Measurements from ENCODE around the gene STAG1.
"Not testable (repeated sequence)": the region's sequence is repeated elsewhere in the genome, so short reads cannot be mapped to it uniquely, and the experiment has no call there.

STAG1 gene

DNA sequence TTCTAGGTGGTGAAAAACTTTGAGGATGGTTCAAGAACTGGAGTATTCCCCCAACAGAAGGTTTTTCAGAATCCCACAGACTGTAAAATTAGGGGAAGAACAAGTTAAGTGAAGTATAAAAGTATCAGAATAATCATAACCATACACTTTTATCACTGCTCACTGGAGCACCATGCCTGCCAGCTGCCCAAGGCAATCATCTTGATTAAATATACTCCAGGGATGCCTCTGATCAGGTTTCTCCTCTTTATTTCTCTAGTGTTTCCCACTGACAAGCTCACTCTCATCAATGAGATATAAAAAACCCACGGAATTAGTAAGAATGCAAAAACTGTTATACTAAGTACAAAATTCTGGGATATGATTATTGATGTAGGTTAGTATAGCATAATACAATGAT lies 108.0 kb downstream of the STAG1 start:
- Mint-ChIP-seq H3K4me3 (no peak overlapping the region), H3K4me1 (ENCODE audit: low read depth in 2 of 2) (peaks cover 19 to 52% of the 10 kb centered on the region in 2 donors), H3K9me3 (no peaks in the 10 kb centered on the region), H3K36me3 (ENCODE audit: insufficient read depth) (no peaks in the 10 kb centered on the region), H3K27ac (peak overlapping the region in 1 of 2 donors; percentile 7), H3K27me3 (no peaks in the 10 kb centered on the region)
- no peak for DNase-seq
- ATAC-seq (replicated peaks) = no peak

DNA sequence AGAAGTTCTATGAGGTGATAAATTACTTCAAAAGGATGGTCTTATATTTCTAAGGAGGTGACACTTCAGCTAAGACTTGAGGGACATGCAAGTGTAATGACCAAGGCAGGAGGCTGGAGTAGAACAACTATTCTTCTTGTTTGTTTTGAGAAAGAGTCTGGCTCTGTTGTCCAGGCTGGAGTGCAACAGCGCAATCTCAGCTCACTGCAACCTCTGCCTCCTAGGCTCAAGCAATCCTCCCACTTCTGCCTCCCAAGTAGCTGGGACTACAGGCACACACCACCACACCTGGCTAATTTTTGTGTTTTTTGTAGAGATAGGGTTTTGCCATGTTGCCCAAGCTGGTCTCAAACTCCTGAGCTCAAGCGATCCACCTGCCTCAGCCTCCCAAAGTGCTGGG lies 108.8 kb downstream of the STAG1 start:
- H3K4me1 Mint-ChIP-seq (ENCODE audit: low read depth in 2 of 2) = peaks cover 21 to 50% of the 10 kb centered on the region in 2 donors
- not testable (repeated sequence) for H3K27ac Mint-ChIP-seq; H3K4me3 Mint-ChIP-seq; H3K9me3 Mint-ChIP-seq; DNase-seq; H3K36me3 Mint-ChIP-seq (ENCODE audit: insufficient read depth); ATAC-seq (replicated peaks); H3K27me3 Mint-ChIP-seq

DNA sequence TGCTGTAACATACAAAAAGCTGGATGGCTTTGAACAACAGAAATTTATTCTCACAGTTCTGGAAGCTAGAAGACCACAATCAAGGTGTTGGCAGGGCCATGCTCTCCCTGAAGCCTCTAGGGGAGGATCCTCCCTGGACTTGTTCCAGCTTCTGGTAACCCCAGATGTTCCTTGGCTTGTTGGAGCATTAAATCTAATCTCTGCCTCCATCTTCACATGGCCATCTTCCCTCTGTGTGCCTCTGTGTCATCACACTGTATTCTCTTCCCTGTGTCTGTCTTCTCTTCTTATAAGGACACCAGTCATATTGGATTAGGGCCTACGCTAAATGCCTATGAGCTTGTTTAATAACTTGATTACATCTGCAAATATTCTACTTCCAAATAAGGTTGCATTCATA lies 109.5 kb downstream of the STAG1 start:
- H3K27me3 Mint-ChIP-seq = no peaks in the 10 kb centered on the region
- peaks cover 21 to 48% of the 10 kb centered on the region in 2 donors for H3K4me1 Mint-ChIP-seq (ENCODE audit: low read depth in 2 of 2)
- H3K4me3 Mint-ChIP-seq = no peak overlapping the region
- no peak for ATAC-seq (replicated peaks)
- H3K9me3 Mint-ChIP-seq = no peaks in the 10 kb centered on the region
- H3K27ac Mint-ChIP-seq = peak overlapping the region in 1 of 2 donors; percentile 64
- no peak for DNase-seq
- peaks cover 3% of the 10 kb centered on the region for H3K36me3 Mint-ChIP-seq (ENCODE audit: insufficient read depth)

DNA sequence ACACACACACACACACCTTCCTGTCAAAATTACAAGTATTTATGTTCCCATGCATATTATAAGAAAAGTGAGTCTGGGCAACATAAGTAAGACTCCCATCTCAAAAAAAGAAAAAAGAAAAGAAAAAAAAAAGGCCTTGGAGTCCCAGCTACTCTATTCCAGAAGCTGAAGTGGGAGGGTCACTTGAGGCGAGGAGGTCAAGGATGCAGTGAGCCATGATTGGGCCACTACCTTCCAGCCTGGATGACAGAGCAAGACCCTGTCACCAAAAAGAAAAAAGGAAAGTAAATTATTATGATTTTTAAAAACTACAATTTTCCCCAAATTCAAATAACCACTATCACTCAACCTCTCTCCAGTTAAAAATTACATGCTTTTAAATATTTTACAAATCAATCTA lies 113.1 kb downstream of the STAG1 start:
- no peak for ATAC-seq (replicated peaks)
- H3K27ac Mint-ChIP-seq = peak overlapping the region; percentile 21 to 61
- H3K4me1 Mint-ChIP-seq (ENCODE audit: low read depth in 2 of 2) = peaks cover 8 to 44% of the 10 kb centered on the region in 2 donors
- peaks cover 3% of the 10 kb centered on the region for H3K36me3 Mint-ChIP-seq (ENCODE audit: insufficient read depth)
- H3K9me3 Mint-ChIP-seq = no peaks in the 10 kb centered on the region
- H3K27me3 Mint-ChIP-seq = no peaks in the 10 kb centered on the region
- DNase-seq = no peak
- no peak overlapping the region for H3K4me3 Mint-ChIP-seq

DNA sequence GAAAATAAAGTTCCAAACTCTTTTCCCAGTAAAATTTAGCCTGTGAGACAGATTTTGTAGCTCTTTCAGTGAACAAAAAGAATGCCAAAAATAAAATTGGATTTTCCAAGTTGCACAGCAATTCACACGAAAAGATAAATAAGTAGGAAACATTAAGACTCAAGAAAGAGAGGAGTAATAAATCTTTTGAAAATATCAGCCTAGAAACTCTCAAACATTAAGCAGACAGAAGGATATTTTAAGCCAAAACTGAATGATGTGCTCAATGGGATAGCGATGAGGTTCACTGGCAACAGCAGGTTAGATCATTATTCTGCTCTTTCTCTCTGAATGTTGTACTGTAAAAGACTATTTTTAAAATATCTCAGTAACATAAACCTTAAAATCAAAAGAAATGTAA lies 115.0 kb downstream of the STAG1 start:
- Mint-ChIP-seq H3K9me3 (no peaks in the 10 kb centered on the region), H3K36me3 (ENCODE audit: insufficient read depth) (peaks cover 3% of the 10 kb centered on the region), H3K27ac (peak overlapping the region; percentile 35 to 82), H3K4me1 (ENCODE audit: low read depth in 2 of 2) (peaks cover 10 to 43% of the 10 kb centered on the region in 2 donors), H3K4me3 (no peak overlapping the region), H3K27me3 (no peaks in the 10 kb centered on the region)
- DNase-seq = no peak
- no peak for ATAC-seq (replicated peaks)

DNA sequence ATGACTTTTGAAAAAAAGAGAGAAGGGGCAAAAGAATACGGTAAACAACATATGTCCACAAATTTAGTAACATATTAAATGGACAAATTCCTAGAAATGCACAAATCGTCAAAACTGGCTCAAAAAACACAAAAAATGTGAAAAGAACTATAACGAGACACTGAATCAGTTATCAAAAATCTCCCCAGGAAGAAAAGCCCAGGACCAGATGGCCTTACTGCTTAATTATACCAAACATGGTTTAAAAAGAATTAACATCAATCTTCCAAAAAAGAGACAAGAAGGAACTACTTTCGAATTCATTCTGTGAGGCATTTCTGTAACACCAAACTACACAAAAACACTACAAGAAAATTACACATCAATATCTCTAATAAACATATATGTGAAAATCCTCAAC lies 117.4 kb downstream of the STAG1 start:
- H3K4me1 Mint-ChIP-seq (ENCODE audit: low read depth in 2 of 2) = peaks cover 12 to 35% of the 10 kb centered on the region in 2 donors
- no peaks in the 10 kb centered on the region for H3K27me3 Mint-ChIP-seq
- no peaks in the 10 kb centered on the region for H3K9me3 Mint-ChIP-seq
- peaks cover 9% of the 10 kb centered on the region for H3K36me3 Mint-ChIP-seq (ENCODE audit: insufficient read depth)
- ATAC-seq (replicated peaks) (no peak), DNase-seq (no peak)
- H3K4me3 Mint-ChIP-seq = no peak overlapping the region
- H3K27ac Mint-ChIP-seq = peak overlapping the region; percentile 1 to 39

DNA sequence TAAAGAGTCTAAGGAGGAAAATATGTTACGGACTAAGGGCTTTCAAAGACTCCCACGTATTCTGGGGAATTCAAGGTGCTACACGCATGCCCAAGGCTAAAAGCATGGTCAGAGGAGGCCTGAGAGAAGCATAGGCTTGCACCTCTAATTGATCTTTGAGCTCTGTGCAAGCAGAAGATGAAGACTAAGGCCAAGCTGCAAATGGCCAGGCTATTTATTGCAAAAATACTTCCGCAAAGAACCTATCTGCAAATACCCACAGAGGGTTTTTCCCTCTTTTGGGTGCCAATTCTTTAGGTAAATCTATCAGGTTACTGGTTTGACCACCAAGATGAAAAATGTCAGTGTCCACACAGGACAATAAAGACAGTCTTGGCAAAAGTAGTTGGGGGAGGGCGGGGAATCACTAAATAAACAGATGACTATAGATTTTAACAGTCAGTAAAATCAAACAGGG lies 119.5 kb downstream of the STAG1 start:
- Mint-ChIP-seq H3K9me3 (no peaks in the 10 kb centered on the region), H3K4me1 (ENCODE audit: low read depth in 2 of 2) (peaks cover 17 to 37% of the 10 kb centered on the region in 2 donors), H3K27ac (peak overlapping the region in 1 of 2 donors; percentile 44), H3K4me3 (no peak overlapping the region), H3K27me3 (no peaks in the 10 kb centered on the region), H3K36me3 (ENCODE audit: insufficient read depth) (peaks cover 19% of the 10 kb centered on the region)
- ATAC-seq (replicated peaks) = no peak
- no peak for DNase-seq

DNA sequence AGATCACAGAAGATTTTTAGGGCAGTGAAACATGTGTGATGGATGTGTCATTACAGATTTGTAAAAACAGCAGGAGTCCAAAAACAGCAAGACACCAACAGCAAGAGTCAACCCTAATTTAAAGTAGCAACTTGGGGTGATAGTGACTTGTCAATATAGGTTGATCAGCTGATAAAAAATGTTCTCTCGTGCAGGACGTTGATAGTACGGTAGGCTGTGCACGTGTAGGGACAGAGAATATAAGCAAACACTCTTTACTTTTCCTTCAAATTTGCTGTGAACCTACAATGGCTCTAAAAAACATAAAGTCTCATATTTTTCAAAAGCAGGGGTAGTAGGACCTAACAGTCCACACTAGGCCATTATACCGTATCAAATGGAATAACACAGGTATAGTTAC lies 120.8 kb downstream of the STAG1 start:
- no peak for DNase-seq
- H3K27ac Mint-ChIP-seq = peak overlapping the region in 1 of 2 donors; percentile 6
- no peak for ATAC-seq (replicated peaks)
- no peaks in the 10 kb centered on the region for H3K27me3 Mint-ChIP-seq
- H3K36me3 Mint-ChIP-seq (ENCODE audit: insufficient read depth) = peaks cover 19% of the 10 kb centered on the region
- no peak overlapping the region for H3K4me3 Mint-ChIP-seq
- H3K4me1 Mint-ChIP-seq (ENCODE audit: low read depth in 2 of 2) = peaks cover 15 to 31% of the 10 kb centered on the region in 2 donors
- H3K9me3 Mint-ChIP-seq = no peaks in the 10 kb centered on the region

DNA sequence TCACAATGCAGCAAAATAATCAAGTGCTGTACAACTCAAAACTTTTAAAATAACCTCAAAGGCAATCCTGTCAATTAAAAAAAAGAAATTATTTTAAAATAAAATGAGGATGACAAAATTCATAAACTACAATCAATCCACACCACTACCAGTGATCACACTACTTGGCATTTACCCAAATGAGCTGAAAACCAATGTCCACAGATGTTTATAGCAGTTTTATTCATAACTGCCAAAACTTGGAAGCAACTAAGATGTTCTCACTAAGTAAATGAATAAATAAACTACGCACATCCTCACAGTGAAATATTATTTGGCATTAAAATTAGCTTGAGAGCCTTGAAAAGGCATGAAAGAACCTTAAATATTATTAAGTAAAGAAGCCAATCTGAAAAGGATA lies 121.3 kb downstream of the STAG1 start:
- no peak for ATAC-seq (replicated peaks)
- H3K27ac Mint-ChIP-seq = no peak overlapping the region
- peaks cover 19% of the 10 kb centered on the region for H3K36me3 Mint-ChIP-seq (ENCODE audit: insufficient read depth)
- H3K27me3 Mint-ChIP-seq = no peaks in the 10 kb centered on the region
- H3K4me1 Mint-ChIP-seq (ENCODE audit: low read depth in 2 of 2) = peaks cover 15 to 31% of the 10 kb centered on the region in 2 donors
- H3K9me3 Mint-ChIP-seq = no peaks in the 10 kb centered on the region
- H3K4me3 Mint-ChIP-seq = no peak overlapping the region
- no peak for DNase-seq

DNA sequence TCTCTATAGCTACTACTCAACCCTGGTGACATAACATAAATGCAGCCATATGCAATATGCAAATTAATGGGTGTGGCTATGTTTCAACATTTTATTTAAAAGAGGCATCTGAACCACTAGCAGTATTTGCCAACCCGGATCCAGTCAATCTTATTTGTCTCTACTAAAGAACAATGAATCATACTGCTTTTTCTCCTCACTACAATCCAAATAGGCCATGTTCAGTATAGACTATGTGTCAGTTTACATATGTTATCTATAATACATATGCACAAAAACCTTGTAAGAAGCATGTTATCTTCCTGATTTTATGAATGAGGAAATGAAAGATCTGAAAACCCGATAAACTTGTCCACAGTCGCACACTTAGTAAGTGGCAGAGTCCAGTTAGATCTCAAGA lies 125.7 kb downstream of the STAG1 start:
- Mint-ChIP-seq H3K27ac (peak overlapping the region in 1 of 2 donors; percentile 24), H3K9me3 (no peaks in the 10 kb centered on the region), H3K4me1 (ENCODE audit: low read depth in 2 of 2) (peaks cover 14 to 33% of the 10 kb centered on the region in 2 donors), H3K4me3 (no peak overlapping the region), H3K36me3 (ENCODE audit: insufficient read depth) (peaks cover 25% of the 10 kb centered on the region), H3K27me3 (no peaks in the 10 kb centered on the region)
- DNase-seq (no peak), ATAC-seq (replicated peaks) (no peak)

DNA sequence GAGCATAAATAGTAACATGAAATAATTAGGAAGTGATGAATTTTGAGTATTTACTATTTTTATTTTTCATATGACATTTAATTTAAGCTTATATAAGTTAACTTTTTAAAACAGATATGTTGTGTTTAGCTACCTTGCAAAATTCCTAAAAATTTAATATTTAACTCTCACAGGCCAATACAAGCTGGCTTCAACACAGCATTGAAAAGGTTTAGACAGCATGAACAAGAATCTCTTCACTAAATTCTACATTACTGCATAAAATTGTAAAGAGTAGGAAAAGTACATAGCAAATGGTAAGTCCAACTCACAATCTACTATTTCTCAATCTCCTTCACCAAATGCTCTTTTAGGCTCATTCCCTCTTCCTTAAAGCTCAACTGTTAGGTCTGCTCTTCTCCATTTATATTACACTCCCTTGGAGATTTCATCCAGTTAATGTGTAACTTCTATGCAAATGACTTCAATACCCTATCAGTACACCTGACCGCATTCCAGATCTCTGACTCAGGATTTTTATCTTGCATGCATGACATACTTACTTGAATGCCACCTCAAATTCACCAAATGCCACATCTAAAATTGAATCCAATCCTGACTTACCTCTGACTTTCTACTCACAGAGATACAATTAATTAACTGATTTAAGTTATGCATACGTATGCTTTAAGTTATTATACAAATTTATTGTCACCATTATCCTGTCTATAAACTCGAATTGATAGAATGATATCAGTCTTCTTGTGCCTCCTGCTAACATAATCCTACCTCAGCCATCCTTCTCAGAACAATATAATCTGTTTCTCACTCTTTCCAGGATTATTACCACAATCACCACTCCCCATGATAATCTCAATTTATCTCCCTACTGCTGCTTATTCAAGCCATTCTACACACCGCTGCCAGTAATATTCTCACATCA lies 127.0 kb downstream of the STAG1 start:
- Mint-ChIP-seq H3K27me3 (no peaks in the 10 kb centered on the region), H3K27ac (no peak overlapping the region), H3K4me1 (ENCODE audit: low read depth in 2 of 2) (peaks cover 15 to 31% of the 10 kb centered on the region in 2 donors), H3K36me3 (ENCODE audit: insufficient read depth) (peaks cover 23% of the 10 kb centered on the region), H3K4me3 (no peak overlapping the region), H3K9me3 (no peaks in the 10 kb centered on the region)
- ATAC-seq (replicated peaks) (no peak), DNase-seq (no peak)

DNA sequence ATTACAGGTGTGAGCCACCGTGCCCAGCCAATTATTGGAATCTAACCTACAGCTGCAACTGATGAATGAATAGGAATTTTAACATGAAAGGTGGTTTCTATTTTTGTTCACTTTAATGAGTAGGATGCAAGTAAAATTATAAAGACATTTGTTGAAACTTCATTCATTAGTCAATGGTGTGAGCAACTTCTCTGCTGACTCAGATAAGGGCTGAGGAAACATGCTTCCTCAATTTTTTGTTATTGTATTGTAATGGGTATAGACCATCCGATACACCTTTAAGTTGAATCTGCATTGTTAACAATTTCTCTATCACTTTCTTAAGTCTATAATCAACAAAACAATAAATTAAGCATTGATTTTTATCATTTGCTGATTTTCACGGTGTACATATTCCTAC lies 127.8 kb downstream of the STAG1 start:
- DNase-seq (no peak), ATAC-seq (replicated peaks) (no peak)
- H3K9me3 Mint-ChIP-seq = no peaks in the 10 kb centered on the region
- H3K27ac Mint-ChIP-seq = no peak overlapping the region
- H3K36me3 Mint-ChIP-seq (ENCODE audit: insufficient read depth) = peaks cover 16% of the 10 kb centered on the region
- H3K27me3 Mint-ChIP-seq = no peaks in the 10 kb centered on the region
- peaks cover 15 to 31% of the 10 kb centered on the region in 2 donors for H3K4me1 Mint-ChIP-seq (ENCODE audit: low read depth in 2 of 2)
- no peak overlapping the region for H3K4me3 Mint-ChIP-seq

DNA sequence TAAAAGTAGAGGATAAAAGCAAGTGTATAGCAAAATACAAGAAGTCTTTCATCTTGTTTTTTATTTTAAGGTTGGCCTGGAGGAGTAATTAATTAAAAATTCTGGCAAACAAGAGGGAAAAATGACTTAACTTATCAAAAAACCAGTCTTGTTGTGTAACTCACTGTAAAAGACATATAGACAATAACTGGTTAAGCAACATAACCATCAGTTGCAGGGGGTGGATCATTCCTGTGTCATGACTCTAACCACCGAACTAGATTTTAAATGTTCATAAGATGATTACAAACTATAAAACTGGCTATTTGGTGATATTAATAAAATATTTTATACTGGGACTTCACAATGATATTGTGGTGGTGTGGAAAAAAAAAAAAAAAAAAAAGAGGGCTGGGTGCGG lies 130.6 kb downstream of the STAG1 start:
- Mint-ChIP-seq H3K4me3 (no peak overlapping the region), H3K27ac (no peak overlapping the region), H3K36me3 (ENCODE audit: insufficient read depth) (peaks cover 17% of the 10 kb centered on the region), H3K9me3 (no peaks in the 10 kb centered on the region), H3K27me3 (no peaks in the 10 kb centered on the region), H3K4me1 (ENCODE audit: low read depth in 2 of 2) (peaks cover 13 to 24% of the 10 kb centered on the region in 2 donors)
- ATAC-seq (replicated peaks) (no peak), DNase-seq (no peak)

DNA sequence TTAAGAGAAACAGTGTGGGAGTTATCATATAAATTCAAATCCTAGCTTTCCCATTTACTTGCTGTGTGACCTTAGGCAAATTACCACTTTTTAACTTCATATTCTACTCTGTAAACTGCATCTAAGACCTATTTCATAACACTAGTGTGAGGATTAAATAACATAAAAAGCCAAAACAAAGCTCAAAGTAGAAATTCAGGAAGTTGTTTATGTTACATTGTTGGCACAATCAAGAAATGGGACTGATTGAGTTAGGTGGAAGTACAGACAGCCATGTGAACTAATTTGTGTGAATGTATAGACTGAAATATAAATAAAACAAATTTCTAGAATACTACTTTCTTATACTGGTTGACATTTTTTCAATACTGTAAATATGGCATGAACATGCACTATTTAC lies 131.7 kb downstream of the STAG1 start:
- Mint-ChIP-seq H3K27me3 (no peaks in the 10 kb centered on the region), H3K4me3 (no peak overlapping the region), H3K9me3 (no peaks in the 10 kb centered on the region), H3K36me3 (ENCODE audit: insufficient read depth) (peaks cover 20% of the 10 kb centered on the region), H3K4me1 (ENCODE audit: low read depth in 2 of 2) (peaks cover 12 to 25% of the 10 kb centered on the region in 2 donors), H3K27ac (no peak overlapping the region)
- ATAC-seq (replicated peaks) (no peak), DNase-seq (no peak)
